ENCODE data around the gene RSBN1L. TPM values are rescaled to one million over a fixed set of nuclear protein-coding genes. Genes with fewer than 3 reads are reported as not detected.
"Not testable (repeated sequence)": the region's sequence is repeated elsewhere in the genome, so short reads cannot be mapped to it uniquely, and the experiment has no call there.

RSBN1L gene
- total and polyA plus RNA-seq, 4 donors, result 7.3 to 53.2 (median 12.9) TPM

DNA sequence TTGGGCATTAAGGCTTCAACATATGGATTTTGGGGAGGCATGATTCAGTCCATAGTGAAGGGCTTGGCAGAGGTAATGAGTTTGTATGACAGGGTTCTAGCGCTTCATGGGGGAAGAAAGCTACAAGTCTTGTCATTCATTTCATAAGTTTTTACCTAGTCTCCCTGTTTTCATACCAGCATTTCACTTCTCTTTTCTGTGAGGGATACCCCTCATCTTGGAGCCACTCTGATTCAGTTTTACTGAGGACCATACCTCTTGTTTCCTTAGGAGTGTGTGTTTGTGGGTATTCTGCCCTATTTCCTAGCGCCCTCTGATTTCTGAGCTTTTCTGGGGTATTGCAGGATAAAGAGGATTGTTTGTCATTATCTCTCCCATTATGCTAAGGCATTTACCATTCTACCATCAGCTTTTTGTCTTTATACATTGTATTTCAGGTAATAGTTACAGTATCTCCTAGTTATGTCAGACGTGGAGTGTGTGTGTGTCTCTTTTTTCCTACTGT is 6.8 kb downstream of the RSBN1L start:
- Histone ChIP-seq H3K4me3 (no peak overlapping the region), H3K9ac (ENCODE audit: insufficient read depth in 1 of 2, low read length in 2 of 2) (no peak overlapping the region), H3K9me3 (ENCODE audit: control insufficient read depth in 4 of 4, insufficient read depth in 3 of 4, low read length in 3 of 4) (no peaks in the 10 kb centered on the region), H3K36me3 (ENCODE audit: control insufficient read depth in 4 of 4, insufficient read depth in 4 of 4, low read length in 4 of 4) (peaks cover 0 to 3% (median 1%) of the 10 kb centered on the region in 4 donors), H3K27me3 (ENCODE audit: control insufficient read depth in 3 of 3, insufficient read depth in 3 of 3, low read length in 2 of 3) (no peaks in the 10 kb centered on the region), H3K4me1 (ENCODE audit: control insufficient read depth in 5 of 5, insufficient read depth in 5 of 5, low read length in 5 of 5) (peaks cover 1 to 17% (median 10%) of the 10 kb centered on the region in 5 donors), H3K27ac (ENCODE audit: low read depth in 1 of 2, low read length in 1 of 2) (no peak overlapping the region)
- DNase-seq (no peak), ATAC-seq (ENCODE audit: insufficient read depth, low FRiP score) (no peak)
- TF ChIP-seq, protein P1, sequence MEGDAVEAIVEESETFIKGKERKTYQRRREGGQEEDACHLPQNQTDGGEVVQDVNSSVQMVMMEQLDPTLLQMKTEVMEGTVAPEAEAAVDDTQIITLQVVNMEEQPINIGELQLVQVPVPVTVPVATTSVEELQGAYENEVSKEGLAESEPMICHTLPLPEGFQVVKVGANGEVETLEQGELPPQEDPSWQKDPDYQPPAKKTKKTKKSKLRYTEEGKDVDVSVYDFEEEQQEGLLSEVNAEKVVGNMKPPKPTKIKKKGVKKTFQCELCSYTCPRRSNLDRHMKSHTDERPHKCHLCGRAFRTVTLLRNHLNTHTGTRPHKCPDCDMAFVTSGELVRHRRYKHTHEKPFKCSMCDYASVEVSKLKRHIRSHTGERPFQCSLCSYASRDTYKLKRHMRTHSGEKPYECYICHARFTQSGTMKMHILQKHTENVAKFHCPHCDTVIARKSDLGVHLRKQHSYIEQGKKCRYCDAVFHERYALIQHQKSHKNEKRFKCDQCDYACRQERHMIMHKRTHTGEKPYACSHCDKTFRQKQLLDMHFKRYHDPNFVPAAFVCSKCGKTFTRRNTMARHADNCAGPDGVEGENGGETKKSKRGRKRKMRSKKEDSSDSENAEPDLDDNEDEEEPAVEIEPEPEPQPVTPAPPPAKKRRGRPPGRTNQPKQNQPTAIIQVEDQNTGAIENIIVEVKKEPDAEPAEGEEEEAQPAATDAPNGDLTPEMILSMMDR (IDR thresholded peaks at IDR 0.05; ENCODE audit: control extremely low read depth, extremely low read depth), result no peak
- WGBS, 2 donors, result 81 to 84% methylated on average over 3 of the region's 3 CpGs

DNA sequence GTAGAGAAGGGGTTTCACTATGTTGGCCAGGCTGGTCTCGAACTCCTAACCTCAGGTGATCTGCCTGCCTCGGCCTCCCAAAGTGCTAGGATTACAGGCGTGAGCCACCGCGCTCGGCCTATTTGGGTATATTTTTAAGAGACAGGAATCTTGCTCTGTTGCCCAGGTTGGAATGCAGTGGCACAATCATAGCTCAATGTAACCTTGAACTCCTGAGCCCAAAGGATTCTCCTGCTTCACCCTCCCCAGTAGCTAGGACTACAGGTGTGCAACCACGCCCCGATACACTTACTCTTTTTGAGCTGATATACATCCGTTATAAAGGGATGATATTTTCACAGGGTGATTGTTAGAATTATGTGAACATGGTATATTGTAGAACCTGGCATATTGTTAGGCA is 7.4 kb downstream of the RSBN1L start:
- H3K27me3 ChIP-seq (ENCODE audit: control insufficient read depth in 3 of 3, insufficient read depth in 3 of 3, low read length in 2 of 3); H3K9me3 ChIP-seq (ENCODE audit: control insufficient read depth in 4 of 4, insufficient read depth in 3 of 4, low read length in 3 of 4); H3K4me3 ChIP-seq; H3K9ac ChIP-seq (ENCODE audit: insufficient read depth in 1 of 2, low read length in 2 of 2); H3K36me3 ChIP-seq (ENCODE audit: control insufficient read depth in 4 of 4, insufficient read depth in 4 of 4, low read length in 4 of 4); H3K27ac ChIP-seq (ENCODE audit: low read depth in 1 of 2, low read length in 1 of 2); DNase-seq; ATAC-seq (ENCODE audit: insufficient read depth, low FRiP score): not testable (repeated sequence)
- WGBS, 2 donors, result 92 to 95% methylated on average over 9 of the region's 9 CpGs
- peaks cover 2 to 15% (median 7%) of the 10 kb centered on the region in 5 donors for H3K4me1 ChIP-seq (ENCODE audit: control insufficient read depth in 5 of 5, insufficient read depth in 5 of 5, low read length in 5 of 5)

DNA sequence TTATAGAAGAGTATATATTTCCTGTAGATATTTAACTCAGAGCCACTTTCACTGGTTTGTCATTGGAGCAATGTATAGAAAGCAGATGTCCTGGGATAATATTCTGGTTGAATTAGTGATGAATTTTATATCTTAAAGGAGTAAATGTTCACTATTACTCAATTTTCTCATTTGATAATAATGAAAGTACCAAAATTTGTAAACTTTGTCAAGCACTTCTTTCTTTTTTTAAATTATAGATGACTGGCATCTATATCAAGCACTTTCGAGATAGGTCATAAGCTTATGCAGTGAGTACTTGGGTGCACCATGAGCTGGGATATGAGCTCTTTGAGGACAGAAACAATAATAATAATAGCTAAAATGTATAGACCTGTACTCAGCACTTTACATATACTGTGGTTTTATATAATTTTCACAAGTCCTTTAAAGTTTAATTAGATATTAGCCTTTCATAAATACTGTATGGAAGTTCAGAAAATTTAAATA is 11.3 kb downstream of the RSBN1L start:
- ATAC-seq (ENCODE audit: insufficient read depth, low FRiP score), result no peak
- peaks cover 0 to 8% (median 2%) of the 10 kb centered on the region in 4 donors for H3K36me3 ChIP-seq (ENCODE audit: control insufficient read depth in 4 of 4, insufficient read depth in 4 of 4, low read length in 4 of 4)
- H3K4me3 ChIP-seq, result no peak overlapping the region
- no peak overlapping the region for H3K27ac ChIP-seq (ENCODE audit: low read depth in 1 of 2, low read length in 1 of 2)
- H3K27me3 ChIP-seq (ENCODE audit: control insufficient read depth in 3 of 3, insufficient read depth in 3 of 3, low read length in 2 of 3), result no peaks in the 10 kb centered on the region
- WGBS, 2 donors, result 93 to 97% methylated on average over 1 of the region's 1 CpG
- peaks cover 0 to 12% (median 0%) of the 10 kb centered on the region in 5 donors for H3K4me1 ChIP-seq (ENCODE audit: control insufficient read depth in 5 of 5, insufficient read depth in 5 of 5, low read length in 5 of 5)
- TF ChIP-seq, protein P1 (IDR thresholded peaks at IDR 0.05; ENCODE audit: control extremely low read depth, extremely low read depth), result no peak
- no peak for DNase-seq
- no peaks in the 10 kb centered on the region for H3K9me3 ChIP-seq (ENCODE audit: control insufficient read depth in 4 of 4, insufficient read depth in 3 of 4, low read length in 3 of 4)
- H3K9ac ChIP-seq (ENCODE audit: insufficient read depth in 1 of 2, low read length in 2 of 2), result no peak overlapping the region

- Histone ChIP-seq H3K9ac (ENCODE audit: insufficient read depth in 1 of 2, low read length in 2 of 2) (no peak overlapping the region), H3K36me3 (ENCODE audit: control insufficient read depth in 4 of 4, insufficient read depth in 4 of 4, low read length in 4 of 4) (peaks cover 0 to 8% (median 2%) of the 10 kb centered on the region in 4 donors), H3K27ac (ENCODE audit: low read depth in 1 of 2, low read length in 1 of 2) (no peak overlapping the region), H3K4me1 (ENCODE audit: control insufficient read depth in 5 of 5, insufficient read depth in 5 of 5, low read length in 5 of 5) (peaks cover 0 to 6% (median 0%) of the 10 kb centered on the region in 5 donors), H3K4me3 (no peak overlapping the region), H3K9me3 (ENCODE audit: control insufficient read depth in 4 of 4, insufficient read depth in 3 of 4, low read length in 3 of 4) (no peaks in the 10 kb centered on the region), H3K27me3 (ENCODE audit: control insufficient read depth in 3 of 3, insufficient read depth in 3 of 3, low read length in 2 of 3) (no peaks in the 10 kb centered on the region)
- ATAC-seq (ENCODE audit: insufficient read depth, low FRiP score) (no peak), DNase-seq (no peak)
- 94 to 96% methylated on average over 3 of the region's 3 CpGs for WGBS, 2 donors
- TF ChIP-seq, protein P1 (IDR thresholded peaks at IDR 0.05; ENCODE audit: control extremely low read depth, extremely low read depth), result no peak
Observed at GRCh38 chr7:77710067-77710466, 13.8 kb downstream of the RSBN1L start.
